Stimulated activated CD4-positive, alpha-beta T cell treated with anti-CD3 and anti-CD28 coated beads, Interleukin-4, amount 100 ng/mL, for 1 hour (primary cell): Measurements from ENCODE around the gene THEM4.
A peak's percentile ranks its signal among the peaks of the same experiment; 100 is the strongest.
"Not testable (repeated sequence)": the region's sequence is repeated elsewhere in the genome, so short reads cannot be mapped to it uniquely, and the experiment has no call there.

Source experiments
- DNase-seq: peaks from one replicate; pipeline ENCODE4 v3.0.0-alpha.2; 2020

Gene THEM4

DNA sequence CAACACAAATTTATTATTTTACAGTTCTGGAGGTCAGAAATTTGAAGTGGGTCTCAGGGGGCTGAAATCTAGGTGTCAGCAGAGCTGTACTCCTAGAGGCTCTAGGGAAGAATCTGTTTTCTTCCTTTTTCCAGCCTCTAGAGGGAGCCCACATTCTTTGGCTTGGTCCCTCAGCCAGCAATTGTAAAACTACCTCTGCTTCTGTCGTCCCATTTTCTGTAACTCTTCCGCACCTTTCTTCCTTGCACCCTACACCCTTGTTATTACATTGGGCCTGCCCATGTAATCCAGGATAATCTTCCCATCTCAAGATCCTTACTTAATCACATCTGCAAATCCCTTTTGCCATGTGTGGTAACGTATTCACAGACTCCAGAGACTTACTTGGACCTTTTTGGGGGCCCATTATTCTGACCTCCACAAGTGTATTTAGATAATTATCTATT, 24.8 kb upstream of the THEM4 start:
- peak; percentile 11 for DNase-seq

DNA sequence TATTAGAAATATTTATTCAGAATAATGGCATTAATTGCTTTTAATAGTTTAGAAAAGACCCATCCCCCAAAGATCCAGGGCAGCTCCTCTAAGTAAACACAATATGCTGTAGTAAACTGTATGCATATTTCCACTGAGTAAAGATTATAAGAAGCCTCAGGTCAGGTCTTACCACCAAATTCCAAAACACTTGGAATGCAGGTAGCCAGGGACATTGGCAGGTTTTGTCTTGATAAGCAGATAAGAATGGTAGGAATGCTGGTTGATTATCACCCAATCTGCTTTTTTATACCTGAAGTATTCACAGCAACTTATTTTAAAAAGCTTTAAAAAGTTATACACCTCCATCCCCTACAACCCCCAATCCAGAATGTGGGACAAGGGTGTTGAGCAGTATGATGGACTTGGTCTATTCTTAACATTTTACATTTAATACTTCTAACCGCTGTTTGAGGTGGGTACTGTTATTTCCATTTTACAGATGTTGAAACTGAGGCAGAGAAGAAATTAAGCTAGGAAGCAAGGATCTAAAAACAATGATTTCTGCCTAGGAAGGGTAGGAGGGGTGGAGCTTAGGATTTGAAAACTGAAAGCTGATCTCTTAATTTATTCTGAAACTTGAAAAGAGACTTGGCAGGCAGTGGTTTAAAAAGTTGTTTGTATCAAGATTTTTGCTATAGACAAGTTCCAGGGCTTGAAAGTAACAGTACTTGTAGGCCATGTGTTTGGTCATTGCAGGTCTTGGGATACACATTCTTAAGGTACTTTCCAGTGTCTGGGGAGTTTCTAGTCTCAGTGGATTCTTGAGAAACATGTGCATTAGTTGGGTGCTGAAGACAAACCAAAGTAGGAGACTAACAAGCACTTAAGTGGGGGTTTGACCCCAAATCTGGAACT, 15.6 kb upstream of the THEM4 start:
- no peak for DNase-seq

DNA sequence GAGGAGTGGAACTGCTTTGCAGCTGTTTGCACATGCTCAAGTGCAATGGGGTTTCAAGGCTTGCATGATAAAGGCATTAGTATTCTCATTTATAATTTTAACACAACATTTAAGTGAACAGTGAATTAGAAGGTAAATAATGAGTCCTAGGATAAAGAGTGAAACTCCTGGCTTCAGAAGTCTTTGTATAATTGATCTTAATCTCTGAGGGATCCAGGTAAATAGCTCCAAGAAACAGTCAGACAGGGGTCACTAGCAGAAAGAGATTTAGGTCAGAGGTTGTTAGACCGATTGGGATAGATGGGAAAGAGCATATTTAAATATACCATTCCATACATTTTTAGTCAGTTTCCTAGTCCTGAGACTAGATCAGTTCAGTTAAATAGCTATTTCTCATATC, 14.1 kb upstream of the THEM4 start:
- no peak for DNase-seq

DNA sequence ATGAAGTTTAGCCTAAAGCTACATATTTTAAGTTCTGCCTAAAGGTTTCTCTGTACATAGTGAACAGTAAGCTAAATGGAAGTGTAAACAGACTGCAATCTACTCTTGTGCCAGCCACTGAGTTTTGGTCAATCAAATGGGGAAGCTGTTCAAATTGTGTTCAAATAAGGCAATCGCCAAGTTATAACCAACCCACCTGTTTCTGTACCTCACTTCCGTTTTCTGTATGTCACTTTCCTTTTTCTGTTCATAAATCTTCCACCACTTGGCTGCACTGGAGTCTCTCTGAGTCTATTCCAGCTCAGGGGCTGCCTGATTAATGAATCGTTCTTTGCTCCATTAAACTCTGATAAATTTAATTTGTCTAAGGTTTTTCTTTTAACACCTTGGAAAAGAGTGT, 10.8 kb upstream of the THEM4 start:
- no peak for DNase-seq

DNA sequence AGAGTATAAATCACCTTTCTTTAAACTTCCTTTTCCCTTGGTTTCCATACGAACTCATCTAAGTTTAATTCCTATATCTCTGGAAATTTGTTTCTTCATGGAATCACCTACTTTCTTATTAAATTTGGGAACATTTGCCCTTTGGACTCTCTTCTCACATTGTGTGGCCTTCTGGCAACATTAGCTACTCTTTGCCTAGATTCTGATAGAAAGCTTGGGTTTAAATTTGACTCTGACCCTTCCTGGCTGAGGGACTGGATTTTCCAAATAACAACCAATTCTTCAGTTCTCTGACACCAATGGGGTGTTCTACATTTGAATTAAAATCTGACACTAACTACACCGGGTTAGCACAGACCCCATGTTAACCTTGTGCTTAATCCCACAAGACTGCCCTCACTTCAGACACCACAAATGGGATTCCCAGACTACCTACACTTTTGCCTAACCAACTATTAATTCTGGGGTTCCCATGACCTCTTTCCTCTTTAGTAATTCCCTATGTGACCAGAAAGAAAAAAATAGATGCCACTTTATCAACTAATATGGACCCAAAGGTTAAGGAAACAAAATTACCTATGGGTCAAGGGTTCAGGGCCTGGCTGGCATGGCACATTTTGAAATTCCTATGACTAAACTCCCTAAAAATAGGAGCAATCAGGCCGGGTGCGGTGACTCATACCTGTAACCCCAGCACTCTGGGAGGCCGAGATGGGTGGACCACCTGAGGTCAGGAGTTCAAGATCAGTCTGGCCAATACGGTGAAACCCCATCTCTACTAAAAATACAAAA, 9.7 kb upstream of the THEM4 start:
- DNase-seq, result no peak

DNA sequence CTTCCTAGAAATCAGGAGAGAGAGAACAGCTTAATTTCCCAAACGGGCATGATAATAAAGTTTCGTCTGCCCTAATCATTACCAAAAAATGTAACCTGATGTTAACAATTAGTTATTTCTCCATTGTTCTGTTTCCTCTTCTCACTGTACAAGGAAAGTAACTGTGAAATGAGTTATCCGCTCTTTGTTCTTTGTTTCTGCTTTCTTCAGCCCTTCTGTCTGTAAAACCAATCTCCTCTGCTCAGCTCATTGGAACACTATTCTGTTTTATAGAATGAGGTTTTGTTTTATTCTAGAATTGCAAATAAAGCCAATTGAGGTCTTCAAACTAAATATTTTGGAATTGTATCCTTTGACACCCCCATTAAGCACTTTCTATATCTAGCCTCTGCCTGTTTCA, 8.8 kb upstream of the THEM4 start:
- no peak for DNase-seq

DNA sequence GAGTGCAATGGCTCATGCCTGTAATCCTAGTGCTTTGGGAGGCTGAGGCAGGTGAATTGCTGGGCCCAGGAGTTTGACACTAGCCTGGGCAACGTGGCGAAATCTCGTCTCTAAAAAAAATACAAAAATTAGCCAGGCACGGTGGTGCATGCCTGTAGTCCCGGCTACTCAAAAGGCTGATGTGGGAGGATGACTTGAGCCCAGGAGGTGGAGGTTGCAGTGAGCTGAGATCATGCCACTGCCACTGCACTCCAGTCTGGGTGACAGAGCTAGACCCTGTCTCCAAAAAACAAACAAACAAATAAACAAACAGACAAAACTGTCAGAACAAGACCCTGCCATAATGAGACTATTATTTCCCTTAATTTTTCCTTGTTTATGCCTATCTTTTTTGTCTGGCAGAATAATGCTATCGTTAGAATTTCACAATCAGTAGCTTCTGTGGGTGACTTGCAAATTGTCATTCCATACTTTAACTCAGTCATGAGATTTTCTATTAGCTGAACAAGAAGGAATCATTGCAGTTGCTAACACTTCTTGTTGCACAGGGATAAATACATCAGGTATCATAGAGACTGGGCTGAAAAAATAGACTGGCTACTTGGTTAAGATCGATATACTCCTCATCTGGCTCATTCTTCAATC, 7.5 kb upstream of the THEM4 start:
- DNase-seq, result no peak

DNA sequence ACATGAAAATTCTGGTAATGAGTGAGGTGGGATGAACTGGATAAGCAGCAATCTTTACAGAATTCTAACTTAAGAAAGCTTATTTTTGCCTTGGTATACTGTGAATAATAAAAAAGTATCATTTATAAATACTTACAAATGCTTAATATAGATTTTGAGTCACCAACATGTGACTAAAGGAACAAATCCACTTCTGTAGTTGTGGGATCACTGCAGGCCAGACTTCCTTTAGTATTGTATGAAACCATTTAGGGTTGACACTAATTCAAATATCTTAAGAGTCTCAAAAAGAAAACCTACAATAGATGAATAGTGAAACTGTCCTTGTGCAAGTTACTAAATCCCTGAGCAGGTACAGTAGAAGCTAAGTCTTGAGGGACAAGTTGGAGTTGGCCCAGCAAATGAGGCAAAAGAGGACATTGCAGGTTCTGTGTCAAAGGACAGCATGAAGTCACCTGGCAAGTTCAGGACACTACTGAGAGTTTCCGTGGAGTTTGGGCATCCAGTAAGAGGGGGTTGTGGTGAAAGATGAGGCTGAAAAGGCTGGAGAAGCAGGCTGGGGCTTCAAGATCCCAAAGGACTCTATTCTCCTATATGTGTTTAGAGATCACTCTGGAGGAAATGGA, 5.9 kb upstream of the THEM4 start:
- no peak for DNase-seq

DNA sequence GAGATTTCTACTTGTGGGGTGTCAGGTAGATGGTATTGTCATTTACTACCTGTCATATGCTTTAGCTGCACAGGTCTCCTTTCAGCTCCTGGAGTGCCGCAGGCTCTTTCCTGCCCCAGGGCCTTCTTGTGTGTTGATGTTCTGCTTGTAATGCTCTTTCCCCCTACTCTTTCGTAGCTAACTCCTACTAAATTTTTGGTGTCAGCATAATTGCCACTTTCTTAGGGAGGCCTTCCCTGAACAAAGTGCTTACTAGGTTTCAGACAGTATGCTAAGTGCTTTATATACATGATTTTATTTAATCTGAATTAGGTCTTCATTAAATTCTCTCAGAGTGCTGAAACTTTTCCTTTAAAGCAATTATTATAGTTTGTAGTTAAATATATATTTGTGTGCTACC, 4.8 kb upstream of the THEM4 start:
- no peak for DNase-seq

DNA sequence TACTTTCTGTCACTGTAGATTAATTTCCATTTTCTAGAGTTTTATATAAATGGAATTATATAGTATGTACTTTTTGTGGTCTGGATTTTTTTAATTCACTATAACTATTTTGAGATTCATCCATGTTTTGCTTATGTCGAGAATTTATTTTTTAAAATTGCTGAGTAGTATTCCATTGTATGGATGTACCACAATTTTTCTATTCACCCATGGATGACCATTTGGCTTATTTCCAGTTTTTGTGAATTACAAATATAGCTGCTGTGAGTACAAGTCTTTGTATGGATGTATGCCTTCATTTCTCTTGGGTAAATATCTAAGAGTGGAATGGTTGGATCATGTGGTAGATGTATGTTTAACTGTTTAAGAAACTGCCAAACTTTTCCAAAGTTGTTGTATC, 3.7 kb upstream of the THEM4 start:
- DNase-seq, result no peak

DNA sequence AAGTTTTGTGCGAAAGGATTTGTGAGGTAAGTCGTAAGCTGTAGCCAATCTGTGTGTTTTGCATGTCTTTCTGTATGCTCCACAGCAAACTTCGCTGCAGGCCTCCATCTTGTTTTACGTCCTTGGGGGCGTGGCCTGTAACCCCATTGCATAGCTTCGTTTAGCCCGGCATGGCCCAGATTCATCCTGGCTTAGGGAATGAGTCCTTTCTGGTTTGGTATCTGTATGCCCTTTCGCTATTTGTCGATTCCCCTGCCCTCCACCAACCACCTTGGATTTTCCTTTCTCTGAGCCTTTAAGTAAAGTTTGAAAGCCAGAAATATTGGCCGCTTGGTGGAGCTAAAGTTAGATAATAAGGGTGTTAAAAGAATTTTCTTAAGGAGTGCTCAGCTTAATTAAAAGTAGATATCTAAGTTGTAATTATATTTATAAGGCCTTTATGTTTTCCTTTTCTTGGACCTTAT, 1.1 kb downstream of the THEM4 start:
- no peak for DNase-seq

DNA sequence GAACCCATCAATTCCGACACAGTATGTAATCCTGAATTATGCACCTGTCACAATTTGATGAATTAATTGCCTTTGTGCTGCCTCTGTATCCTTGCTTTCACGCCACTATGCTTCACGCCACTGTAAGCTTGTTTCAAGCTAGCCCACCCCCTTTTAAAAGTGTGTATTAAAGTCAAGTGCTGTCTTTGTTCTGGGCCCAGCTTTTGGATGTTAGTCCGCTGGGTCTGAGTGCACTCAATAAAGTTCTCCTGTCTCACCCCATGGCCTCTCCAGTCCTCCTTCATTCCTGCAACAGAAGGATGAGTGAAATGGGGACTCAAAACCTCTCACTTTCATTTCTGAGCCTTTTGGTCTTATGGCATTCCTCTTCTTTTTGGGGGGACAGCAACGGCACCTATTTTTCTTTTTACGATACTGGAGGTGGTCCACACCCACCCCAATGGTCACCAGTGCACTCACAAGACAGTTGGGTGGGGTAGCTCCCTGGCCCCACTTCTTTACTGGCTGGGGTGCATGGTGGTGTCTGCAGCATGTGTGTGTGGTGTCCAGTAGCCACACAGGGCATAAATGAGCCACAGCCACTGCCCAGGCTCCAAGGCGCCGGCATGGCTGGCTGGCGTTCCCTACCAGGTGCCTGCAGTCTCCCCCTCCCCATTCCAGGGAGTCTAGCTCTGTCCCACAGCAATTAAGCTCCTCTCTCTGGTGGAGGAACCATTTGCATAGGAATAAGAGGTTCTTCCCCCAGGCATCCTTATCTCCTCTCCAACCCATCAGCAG, 1.8 kb downstream of the THEM4 start:
- no peak for DNase-seq

DNA sequence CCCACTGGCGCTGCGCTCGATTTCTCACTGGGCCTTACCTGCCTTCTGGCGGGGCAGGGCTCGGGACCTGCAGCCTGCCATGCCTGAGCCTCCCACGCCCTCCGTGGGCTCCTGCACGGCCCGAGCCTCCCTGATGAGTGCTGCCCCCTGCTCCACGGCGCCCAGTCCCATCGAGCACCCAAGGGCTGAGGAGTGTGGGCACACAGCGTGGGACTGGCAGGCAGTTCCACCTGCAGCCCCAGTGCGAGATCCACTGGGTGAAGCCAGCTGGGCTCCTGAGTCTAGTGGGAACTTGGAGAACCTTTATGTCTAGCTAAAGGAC, 3.0 kb downstream of the THEM4 start:
- not testable (repeated sequence) for DNase-seq

DNA sequence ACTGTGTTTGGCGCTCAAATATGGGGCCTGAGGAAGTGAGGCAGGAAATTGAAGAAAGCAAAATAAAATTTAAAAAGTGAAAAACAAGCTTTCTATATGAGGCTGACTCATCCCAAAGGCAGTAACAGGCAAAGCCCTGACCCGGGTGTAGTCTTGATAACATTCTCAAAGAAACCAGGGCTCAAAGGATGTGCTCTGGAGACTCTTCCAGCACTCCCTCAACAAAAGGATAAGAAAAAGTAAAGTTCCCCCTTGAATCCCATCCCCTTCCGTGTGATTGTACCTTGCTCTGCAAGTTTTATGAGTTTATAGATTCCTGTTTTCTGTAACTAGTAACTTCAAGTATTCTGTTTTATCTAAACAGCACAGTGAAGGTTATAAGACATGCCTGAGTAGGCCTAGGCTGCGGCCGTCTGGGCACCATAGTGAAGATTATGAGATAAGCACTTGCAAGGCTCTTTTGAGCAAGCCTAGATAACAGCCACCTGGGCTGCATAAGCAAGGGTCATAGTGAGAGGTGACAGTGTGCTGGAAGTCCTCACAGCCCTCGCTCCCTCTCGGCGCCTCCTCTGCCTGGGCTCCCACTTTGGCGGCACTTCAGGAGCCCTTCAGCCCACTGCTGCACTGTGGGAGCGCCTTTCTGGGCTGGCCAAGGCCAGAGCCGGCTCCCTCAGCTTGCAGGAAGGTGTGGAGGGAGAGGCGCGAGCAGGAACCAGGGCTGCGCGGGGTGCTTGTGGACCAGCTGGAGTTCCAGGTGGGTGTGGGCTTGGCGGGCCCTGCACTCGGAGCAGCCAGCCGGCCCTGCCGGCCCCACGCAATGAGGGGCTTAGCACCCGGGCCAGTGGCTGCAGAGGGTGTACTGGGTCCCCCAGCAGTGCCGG, 3.6 kb downstream of the THEM4 start:
- not testable (repeated sequence) for DNase-seq

DNA sequence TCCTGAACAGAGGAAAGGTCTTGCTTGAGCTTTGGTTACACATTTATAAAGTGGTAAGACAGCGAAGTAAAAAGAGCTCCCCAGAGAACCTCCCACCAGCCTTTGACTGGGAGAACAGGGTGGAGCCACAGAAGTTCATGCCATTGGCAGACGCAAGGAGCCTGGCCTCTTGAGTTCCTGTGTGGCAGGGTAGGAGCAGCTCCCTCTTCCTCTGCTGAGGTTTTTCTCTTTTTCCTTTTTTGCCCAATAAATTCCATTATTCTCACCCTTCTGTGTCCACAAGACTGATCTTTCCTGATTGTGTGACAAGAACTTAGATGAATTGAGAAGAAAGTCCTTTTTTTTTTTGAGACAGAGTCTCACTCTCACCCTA, 4.3 kb downstream of the THEM4 start:
- peak; percentile 51 for DNase-seq

DNA sequence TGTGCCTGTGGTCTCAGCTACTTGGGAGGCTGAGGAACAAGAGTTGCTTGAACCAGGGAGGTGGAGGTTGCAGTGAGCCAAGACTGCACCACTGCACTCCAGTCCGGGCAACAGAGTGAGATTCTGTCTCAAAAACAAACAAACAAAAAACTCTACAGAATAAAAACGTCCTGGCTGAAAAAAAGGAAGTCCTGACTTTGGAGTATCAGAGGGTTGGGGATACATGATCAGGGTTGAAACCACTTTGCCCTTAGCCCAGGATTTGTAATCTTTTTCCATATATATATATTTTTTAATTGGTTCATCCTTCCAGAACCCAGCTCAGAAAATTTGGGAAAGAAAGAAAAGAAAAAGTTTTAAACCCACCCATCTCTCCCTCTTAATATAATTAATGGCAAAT, 6.5 kb downstream of the THEM4 start:
- DNase-seq, result no peak

DNA sequence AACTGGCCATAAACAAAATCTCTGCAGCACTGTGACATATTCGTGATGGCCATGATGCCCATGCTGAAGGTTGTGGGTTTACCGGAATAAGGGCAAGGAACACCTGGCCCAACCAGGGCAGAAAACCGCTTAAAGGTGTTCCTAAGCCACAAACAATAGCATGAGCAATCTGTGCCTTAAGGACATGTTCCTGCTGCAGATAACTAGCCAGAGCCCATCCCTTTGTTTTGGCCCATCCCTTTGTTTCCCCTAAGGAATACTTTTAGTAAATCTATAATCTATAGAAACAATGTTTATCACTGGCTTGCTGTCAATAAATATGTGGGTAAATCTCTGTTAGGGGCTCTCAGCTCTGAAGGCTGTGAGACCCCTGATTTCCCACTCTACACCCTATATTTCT, 8.5 kb downstream of the THEM4 start:
- not testable (repeated sequence) for DNase-seq

DNA sequence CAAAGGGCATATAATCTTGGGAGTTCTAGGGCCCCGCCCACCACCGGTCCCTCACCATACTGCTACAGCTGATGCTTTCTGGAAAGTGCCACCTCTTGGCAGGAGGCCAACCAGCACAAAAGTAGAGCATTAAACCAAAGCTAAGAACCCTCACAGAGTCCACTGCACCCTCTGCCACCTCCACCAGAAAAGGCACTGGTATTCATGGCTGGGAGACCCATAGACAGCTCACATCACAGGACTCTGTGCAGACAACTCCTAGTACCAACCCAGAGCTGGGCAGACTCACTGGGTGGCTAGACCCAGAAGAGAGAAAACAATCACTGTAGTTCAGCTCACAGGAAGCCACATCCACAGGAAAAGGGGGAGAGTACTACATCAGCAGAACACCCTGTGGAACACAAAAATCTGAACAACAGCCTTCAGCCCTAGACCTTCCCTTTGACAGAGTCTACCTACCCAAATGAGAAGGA, 10.8 kb downstream of the THEM4 start:
- DNase-seq, result peak; percentile 37

DNA sequence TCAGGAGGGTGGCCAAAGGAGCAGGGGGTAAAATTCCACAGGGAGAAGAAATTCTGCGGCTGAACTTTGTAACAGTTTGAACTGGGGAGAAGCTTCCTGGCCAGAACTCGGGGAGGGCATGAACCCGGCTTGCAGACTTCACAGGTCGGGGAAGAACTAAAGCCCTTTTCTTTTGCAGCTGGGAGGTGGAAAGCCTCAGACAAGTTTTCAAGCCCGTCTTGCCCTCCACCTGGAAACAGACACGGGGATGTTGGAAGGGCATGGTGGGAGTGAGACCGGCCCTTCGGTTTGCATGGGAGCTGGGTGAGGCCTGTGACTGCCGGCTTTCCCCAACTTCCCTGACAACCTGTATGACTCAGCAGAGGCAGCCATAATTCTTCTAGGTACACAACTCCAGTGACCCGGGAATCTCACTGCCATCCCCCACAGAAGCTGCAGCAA, 11.3 kb downstream of the THEM4 start:
- DNase-seq, result peak; percentile 3

DNA sequence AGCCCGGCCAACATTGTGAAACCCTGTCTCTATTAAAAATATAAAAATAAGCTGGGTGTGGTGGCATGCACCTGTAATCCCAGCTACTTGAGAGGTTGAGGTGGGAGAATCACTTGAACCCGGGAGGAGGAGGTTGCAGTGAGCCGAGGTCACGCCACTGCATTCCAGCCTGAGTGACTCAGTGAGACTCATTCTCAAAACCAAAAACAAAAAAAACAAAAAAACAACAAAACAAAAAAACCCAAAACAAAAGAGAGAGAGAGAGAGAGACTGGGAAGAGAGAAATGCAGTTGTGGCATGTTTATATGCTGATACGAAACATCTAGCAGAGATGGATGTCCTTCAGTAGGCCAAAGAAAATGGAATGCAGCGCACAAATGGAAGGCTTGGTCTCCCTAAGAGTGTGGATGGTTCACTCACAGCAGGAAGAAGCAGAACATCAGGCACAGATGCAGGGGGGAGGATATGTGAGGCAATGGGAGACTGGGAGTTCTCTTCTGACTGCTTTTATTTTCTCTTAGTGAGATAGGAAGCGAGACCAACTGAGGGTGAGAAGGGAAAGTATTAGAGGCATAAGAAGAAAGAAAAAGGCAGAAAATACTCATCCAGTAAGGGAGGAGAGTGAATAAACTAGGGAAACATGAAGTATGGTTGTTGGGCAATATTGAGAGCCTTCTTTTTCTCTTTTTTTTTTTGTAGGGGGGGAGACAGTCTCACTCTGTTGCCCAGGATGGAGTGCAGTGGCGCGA, 16.0 kb downstream of the THEM4 start:
- no peak for DNase-seq
